ENCODE results near the gene IRX6. TPM values are rescaled to one million over a fixed set of nuclear protein-coding genes. Genes with fewer than 3 reads are reported as not detected.

Gene IRX6
- polyA plus RNA-seq, 1 experiment, result not detected

DNA sequence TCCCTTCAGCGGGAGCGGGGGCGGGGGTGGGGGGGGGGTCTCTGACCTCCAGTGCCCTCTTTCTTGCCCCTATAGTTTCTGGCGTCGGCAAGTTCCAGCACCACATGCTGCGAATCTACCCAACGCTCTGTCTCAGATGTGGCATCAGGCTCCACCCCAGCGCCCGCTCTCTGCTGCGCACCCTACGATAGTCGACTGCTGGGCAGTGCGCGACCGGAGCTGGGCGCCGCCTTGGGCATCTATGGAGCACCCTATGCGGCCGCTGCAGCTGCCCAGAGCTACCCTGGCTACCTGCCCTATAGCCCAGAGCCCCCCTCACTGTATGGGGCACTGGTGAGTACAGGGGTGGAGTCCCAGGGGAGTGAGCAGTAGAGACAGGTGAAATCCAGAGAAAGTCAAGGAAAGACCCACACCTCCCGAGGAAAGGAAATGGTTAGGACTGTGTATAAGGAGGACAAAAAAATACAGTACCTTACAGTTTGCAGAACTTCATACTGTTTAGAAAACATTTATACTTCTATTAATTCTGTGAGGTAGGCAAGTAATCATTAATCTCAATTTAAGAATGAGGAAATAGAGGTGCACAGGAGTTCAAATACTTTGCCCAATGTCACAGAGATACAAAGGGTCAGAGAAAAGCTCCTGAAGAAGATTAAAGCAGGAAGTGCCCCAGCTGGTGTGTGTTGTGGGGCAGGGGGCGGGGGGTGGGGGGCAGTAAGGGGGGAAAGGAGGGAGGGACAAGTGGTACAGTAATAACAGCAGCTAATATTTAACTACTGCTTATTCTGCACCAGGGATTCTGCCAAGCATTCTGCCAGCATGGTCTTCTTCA is 2.5 kb downstream of the IRX6 start:
- no peak for DNase-seq (ENCODE audit: low read depth)
- POLR2A ChIA-PET, result no interaction called here
- CTCF ChIA-PET, result interaction anchor here (1.2 kb wide), 1 partner anchor 10 kb away, joined by 3 read pairs; no protein-coding TSS in a partner anchor
- H3K36me3 ChIP-seq (ENCODE audit: control insufficient read depth, insufficient read depth, low read length), result no peaks in the 10 kb centered on the region
- peaks cover 1% of the 10 kb centered on the region; the same call in 1 of the 2 replicates for H3K27me3 ChIP-seq (ENCODE audit: control insufficient read depth, insufficient read depth, low read length)
- TF ChIP-seq, protein P1, sequence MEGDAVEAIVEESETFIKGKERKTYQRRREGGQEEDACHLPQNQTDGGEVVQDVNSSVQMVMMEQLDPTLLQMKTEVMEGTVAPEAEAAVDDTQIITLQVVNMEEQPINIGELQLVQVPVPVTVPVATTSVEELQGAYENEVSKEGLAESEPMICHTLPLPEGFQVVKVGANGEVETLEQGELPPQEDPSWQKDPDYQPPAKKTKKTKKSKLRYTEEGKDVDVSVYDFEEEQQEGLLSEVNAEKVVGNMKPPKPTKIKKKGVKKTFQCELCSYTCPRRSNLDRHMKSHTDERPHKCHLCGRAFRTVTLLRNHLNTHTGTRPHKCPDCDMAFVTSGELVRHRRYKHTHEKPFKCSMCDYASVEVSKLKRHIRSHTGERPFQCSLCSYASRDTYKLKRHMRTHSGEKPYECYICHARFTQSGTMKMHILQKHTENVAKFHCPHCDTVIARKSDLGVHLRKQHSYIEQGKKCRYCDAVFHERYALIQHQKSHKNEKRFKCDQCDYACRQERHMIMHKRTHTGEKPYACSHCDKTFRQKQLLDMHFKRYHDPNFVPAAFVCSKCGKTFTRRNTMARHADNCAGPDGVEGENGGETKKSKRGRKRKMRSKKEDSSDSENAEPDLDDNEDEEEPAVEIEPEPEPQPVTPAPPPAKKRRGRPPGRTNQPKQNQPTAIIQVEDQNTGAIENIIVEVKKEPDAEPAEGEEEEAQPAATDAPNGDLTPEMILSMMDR (IDR thresholded peaks at IDR 0.05; ENCODE audit: insufficient read depth, low read depth, low read length), result no peak
- H3K4me3 ChIP-seq (ENCODE audit: low read depth, low read length), result no peak overlapping the region

DNA sequence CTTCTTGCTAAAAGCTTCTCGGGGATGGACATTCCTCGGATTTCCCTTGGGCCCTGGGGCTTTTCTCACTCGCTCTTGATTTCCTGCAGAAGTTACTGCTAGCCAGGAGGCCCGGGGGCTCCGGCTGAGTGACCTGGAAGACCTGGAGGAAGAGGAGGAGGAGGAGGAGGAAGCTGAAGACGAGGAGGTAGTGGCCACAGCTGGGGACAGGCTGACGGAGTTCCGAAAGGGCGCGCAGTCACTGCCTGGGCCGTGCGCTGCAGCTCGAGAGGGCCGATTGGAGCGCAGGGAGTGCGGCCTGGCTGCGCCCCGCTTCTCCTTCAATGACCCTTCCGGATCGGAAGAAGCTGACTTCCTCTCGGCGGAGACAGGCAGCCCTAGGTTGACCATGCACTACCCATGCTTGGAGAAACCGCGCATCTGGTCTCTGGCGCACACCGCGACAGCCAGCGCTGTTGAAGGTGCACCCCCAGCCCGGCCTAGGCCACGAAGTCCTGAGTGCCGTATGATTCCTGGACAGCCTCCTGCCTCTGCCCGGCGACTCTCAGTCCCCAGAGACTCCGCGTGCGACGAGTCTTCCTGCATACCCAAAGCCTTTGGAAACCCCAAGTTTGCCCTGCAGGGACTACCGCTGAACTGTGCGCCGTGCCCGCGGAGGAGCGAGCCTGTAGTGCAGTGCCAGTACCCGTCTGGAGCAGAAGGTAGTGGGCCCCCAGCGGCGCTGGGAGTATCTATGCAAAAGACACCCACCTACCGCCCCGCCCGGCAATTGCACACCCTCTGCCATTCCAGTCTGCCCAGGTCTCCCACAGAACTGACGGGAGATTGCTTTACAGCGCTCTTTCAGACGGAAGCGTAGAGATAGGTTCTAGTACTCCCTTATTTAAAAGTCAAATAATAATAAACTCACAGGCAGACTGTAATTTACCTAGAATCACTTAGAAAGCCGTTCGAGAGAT is 4.9 kb downstream of the IRX6 start:
- Histone ChIP-seq H3K36me3 (ENCODE audit: control insufficient read depth, insufficient read depth, low read length) (no peaks in the 10 kb centered on the region), H3K4me3 (ENCODE audit: low read depth, low read length) (no peak overlapping the region), H3K27me3 (ENCODE audit: control insufficient read depth, insufficient read depth, low read length) (peaks cover 1% of the 10 kb centered on the region; the same call in 1 of the 2 replicates)
- TF ChIP-seq, protein P1 (IDR thresholded peaks at IDR 0.05; ENCODE audit: insufficient read depth, low read depth, low read length), result no peak
- DNase-seq (ENCODE audit: low read depth), result no peak
- ChIA-PET CTCF (no interaction called here), POLR2A (no interaction called here)

DNA sequence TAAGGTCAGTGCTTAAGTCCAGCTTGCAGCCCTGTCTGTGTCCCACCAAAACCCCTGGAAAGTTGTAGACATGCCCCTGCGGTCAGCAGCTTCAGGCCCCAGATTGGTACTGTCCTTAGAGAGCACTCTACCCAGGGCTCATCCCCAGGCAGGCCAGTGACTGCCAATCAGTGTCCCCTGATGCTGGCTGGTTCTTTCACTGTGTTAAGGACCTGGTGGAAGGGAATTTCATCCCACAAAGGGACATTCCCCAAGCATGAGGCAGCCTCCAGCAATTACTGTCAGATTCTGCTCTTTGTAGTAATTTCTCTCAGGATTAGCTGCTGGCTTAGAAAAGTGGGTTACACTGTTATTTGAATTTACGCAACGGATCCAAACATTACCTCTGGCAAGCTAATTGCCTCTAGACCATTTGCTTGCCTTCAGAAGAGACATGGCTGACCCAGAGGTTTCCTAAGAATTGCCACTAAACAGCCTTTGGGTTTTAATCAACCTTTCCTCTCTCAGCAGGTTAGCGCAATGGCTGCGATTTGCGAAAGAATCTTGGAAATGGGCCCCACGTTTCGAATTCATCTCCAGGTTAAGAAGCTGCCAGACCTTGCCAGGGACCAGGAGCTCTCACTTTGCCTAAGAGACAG is 5.9 kb downstream of the IRX6 start:
- ChIA-PET POLR2A (interaction anchor here (0.6 kb wide), 1 partner anchor 26 kb away, joined by 3 read pairs; no protein-coding TSS in a partner anchor), CTCF (interaction anchor here (1.6 kb wide), 1 partner anchor 14 kb away, joined by 3 read pairs; no protein-coding TSS in a partner anchor)
- DNase-seq (ENCODE audit: low read depth), result no peak
- H3K4me3 ChIP-seq (ENCODE audit: low read depth, low read length), result no peak overlapping the region
- TF ChIP-seq, protein P1 (IDR thresholded peaks at IDR 0.05; ENCODE audit: insufficient read depth, low read depth, low read length), result no peak
- no peaks in the 10 kb centered on the region for H3K36me3 ChIP-seq (ENCODE audit: control insufficient read depth, insufficient read depth, low read length)
- peaks cover 1% of the 10 kb centered on the region; the same call in 1 of the 2 replicates for H3K27me3 ChIP-seq (ENCODE audit: control insufficient read depth, insufficient read depth, low read length)

DNA sequence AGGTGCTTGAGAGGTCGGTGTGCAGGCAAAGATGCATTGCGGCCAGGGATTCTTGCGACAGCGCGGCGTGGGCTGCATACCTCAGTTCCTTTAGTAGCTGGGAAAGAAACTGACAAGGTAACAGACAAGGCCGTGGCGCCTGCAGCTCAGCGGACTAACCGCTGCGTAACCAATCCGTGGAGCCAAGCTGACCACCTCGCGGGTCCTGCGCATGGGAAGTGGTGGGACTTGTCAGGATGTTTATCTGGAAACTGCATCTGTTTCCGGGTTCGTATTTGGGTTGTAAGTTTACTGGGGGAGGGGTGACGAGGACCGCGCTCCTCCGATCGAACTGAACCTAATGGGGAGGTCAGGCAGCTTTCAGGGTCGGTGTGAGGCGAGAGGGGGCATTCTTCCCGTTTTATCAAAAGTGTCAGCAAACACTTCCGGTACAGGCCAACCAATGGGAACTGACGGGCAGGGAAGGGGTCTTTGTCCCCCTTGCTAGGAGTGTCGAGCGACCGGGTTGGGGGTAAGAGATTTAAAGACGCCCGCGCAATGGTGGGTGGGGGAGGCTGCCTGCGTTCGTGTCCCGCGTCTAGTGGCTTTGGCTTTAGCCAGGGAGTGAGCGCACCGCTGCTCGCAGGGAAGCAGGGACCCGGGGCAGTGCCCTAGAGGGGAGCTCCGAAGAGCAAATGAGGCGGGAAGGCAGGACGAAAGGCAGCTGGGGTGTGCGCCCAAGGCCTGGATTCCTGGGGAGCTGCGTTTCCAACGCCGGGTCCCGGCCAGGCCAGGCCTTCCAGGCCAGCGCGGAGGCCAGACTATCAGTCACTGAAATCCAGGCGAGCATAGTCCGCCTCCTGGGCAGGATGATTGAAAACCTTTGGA is 7.0 kb downstream of the IRX6 start:
- H3K27me3 ChIP-seq (ENCODE audit: control insufficient read depth, insufficient read depth, low read length), result no peaks in the 10 kb centered on the region
- POLR2A ChIA-PET, result no interaction called here
- CTCF ChIA-PET, result interaction anchor here (0.7 to 1.6 kb wide), 2 partner anchors 15 to 107 kb away, joined by 3 read pairs; no protein-coding TSS in a partner anchor
- no peaks in the 10 kb centered on the region for H3K36me3 ChIP-seq (ENCODE audit: control insufficient read depth, insufficient read depth, low read length)
- TF ChIP-seq, protein P1 (IDR thresholded peaks at IDR 0.05; ENCODE audit: insufficient read depth, low read depth, low read length), result no peak
- DNase-seq (ENCODE audit: low read depth), result no peak
- no peak overlapping the region for H3K4me3 ChIP-seq (ENCODE audit: low read depth, low read length)

Measured in BJ (cell line).